WERI-Rb-1 (cell line): ENCODE measurements around the gene JHY.

Source experiments
- DNase-seq: peaks from one replicate; pipeline ENCODE4 v3.0.0-alpha.2; 2020
- H3K27ac ChIP-seq: fragments of 250-450 bp; sonication (Bioruptor Pico); 2 replicates; pipeline ENCODE4 v1.5.1; 2020; ENCODE audit warnings: mild to moderate bottlenecking, moderate library complexity
- H3K27me3 ChIP-seq: fragments of 250-450 bp; sonication (Bioruptor Pico); 2 replicates; pipeline ENCODE4 v1.5.1; 2021; ENCODE audit warnings: mild to moderate bottlenecking, low read depth, moderate library complexity; ENCODE audit not compliant: insufficient read depth, severe bottlenecking
- H3K36me3 ChIP-seq: fragments of 250-450 bp; sonication (Bioruptor Pico); 2 replicates; pipeline ENCODE4 v1.5.1; 2020; ENCODE audit warnings: mild to moderate bottlenecking, moderate library complexity
- H3K4me3 ChIP-seq: 2 replicates; pipeline ENCODE4 v1.5.1; 2011; ENCODE audit warnings: low read depth, mild to moderate bottlenecking, control low read depth, low read length
- H3K9me3 ChIP-seq: fragments of 250-450 bp; sonication (Bioruptor Pico); 2 replicates; pipeline ENCODE4 v1.5.1; 2021; ENCODE audit warnings: mild to moderate bottlenecking, moderate library complexity; ENCODE audit not compliant: severe bottlenecking
- TF ChIP-seq, protein P1 (sequence below): IDR thresholded peaks from 2 replicates; pipeline ENCODE4 v1.5.1; 2011; ENCODE audit warnings: low read depth, mild to moderate bottlenecking, control low read depth, inconsistent platforms, low read length

Gene JHY

GRCh38 chr11:122877732-122878131 lies 4.8 kb upstream of the JHY start:
- TF ChIP-seq, protein P1, sequence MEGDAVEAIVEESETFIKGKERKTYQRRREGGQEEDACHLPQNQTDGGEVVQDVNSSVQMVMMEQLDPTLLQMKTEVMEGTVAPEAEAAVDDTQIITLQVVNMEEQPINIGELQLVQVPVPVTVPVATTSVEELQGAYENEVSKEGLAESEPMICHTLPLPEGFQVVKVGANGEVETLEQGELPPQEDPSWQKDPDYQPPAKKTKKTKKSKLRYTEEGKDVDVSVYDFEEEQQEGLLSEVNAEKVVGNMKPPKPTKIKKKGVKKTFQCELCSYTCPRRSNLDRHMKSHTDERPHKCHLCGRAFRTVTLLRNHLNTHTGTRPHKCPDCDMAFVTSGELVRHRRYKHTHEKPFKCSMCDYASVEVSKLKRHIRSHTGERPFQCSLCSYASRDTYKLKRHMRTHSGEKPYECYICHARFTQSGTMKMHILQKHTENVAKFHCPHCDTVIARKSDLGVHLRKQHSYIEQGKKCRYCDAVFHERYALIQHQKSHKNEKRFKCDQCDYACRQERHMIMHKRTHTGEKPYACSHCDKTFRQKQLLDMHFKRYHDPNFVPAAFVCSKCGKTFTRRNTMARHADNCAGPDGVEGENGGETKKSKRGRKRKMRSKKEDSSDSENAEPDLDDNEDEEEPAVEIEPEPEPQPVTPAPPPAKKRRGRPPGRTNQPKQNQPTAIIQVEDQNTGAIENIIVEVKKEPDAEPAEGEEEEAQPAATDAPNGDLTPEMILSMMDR = no peak
- Histone ChIP-seq H3K36me3 (no peaks in the 10 kb centered on the region), H3K4me3 (no peak overlapping the region), H3K9me3 (no peaks in the 10 kb centered on the region), H3K27ac (no peak overlapping the region), H3K27me3 (no peaks in the 10 kb centered on the region)
- DNase-seq = no peak

- no peak for DNase-seq
- TF ChIP-seq, protein P1 = no peak
- no peaks in the 10 kb centered on the region for H3K9me3 ChIP-seq
- H3K36me3 ChIP-seq = no peaks in the 10 kb centered on the region
- H3K27ac ChIP-seq = no peak overlapping the region
- no peaks in the 10 kb centered on the region for H3K27me3 ChIP-seq
- no peak overlapping the region for H3K4me3 ChIP-seq
These were observed 2.8 kb upstream of the JHY start for GRCh38 chr11:122879785-122880184.

DNA sequence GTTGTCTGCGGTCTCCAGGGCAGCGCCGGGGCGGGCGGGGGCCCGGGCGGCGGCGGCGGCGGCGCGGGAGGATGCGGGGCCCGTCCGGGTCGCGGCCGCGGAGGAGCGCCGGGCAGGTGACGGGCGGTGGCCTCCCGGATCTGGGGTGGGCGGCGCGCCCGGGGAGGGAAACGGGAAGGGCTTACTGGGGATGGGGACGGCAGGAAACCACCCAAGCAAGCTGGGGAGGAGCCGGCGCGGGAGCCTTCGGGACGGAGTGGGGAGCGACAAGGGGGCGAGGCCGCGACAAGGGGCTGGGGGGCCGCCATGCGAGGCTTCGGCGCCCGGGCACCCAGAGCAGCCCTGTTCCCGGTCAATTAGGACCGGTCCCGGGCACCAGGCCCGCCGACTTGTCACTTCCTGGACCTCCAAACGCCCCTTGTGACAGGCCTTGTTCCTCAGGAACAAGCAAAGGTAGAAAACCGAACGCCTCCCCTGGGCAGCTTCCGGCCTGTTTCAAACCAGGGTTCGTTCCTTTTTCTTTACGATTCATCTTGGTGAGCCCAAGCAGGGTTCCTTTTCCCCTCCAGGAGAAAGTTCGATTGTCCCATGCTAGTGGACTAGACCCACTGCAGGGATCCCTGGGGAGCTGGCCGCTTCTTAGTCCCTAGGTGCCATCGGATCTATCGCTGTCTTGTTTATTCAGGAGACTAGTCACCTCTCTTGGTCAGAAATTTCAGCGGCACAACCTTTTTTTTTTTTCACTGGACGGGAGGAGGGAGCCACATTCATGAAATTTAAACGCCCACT lies 492 bp downstream of the JHY start:
- no peaks in the 10 kb centered on the region for H3K9me3 ChIP-seq
- no peaks in the 10 kb centered on the region; the same call in 1 of the 2 replicates for H3K36me3 ChIP-seq
- no peaks in the 10 kb centered on the region for H3K27me3 ChIP-seq
- H3K27ac ChIP-seq = peak overlapping the region; percentile 65
- TF ChIP-seq, protein P1 = no peak
- peak; percentile 60 for DNase-seq
- H3K4me3 ChIP-seq = peak overlapping the region; percentile 68

DNA sequence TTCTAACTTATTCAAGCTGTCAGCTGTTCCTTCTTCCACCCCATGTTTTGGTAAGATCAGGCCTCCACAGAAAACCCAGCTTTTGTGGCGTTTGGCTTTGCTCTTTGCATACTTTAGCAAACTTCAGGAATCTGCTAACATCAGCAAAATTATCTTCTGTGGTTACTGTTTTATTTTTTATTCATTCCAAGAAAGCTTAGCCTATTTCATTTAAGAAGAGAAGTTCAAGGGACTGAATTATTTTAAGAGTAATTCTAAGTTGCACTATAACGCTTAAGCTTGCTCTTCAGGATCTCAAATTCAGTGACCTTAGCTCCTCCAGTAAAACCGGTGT lies 1.1 kb downstream of the JHY start:
- TF ChIP-seq, protein P1 = no peak
- H3K36me3 ChIP-seq = no peaks in the 10 kb centered on the region; the same call in 1 of the 2 replicates
- H3K27ac ChIP-seq = no peak overlapping the region
- peak overlapping the region; percentile 68 for H3K4me3 ChIP-seq
- H3K9me3 ChIP-seq = no peaks in the 10 kb centered on the region
- no peaks in the 10 kb centered on the region for H3K27me3 ChIP-seq
- DNase-seq = no peak

GRCh38 chr11:122888162-122888561 lies 5.6 kb downstream of the JHY start:
- no peak for DNase-seq
- no peaks in the 10 kb centered on the region for H3K27me3 ChIP-seq
- H3K36me3 ChIP-seq = no peaks in the 10 kb centered on the region; the same call in none of the 2 replicates
- H3K9me3 ChIP-seq = no peaks in the 10 kb centered on the region
- no peak overlapping the region for H3K4me3 ChIP-seq
- TF ChIP-seq, protein P1 = no peak
- H3K27ac ChIP-seq = no peak overlapping the region

DNA sequence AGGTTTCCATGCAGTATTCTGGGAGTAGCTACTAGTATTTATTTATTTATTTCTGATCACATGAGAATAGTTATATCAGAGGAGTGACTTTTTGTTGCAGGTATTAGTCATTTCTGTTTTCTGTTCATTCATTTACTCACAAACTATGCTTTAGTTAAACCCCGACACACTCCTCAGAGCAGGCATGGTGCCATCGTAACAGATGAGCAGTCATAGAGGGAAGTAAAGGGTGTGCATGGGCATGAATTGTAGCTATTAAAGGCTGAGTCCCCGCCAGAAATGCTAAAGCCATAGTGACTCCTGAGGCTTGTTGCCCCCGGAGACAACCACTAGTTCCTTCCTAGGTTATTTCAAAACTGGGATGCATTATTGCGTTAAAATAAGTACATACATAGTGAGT lies 10.6 kb downstream of the JHY start:
- Histone ChIP-seq H3K27me3 (no peaks in the 10 kb centered on the region), H3K4me3 (no peak overlapping the region), H3K9me3 (no peaks in the 10 kb centered on the region), H3K36me3 (no peaks in the 10 kb centered on the region; the same call in 1 of the 2 replicates), H3K27ac (no peak overlapping the region)
- TF ChIP-seq, protein P1 = no peak
- DNase-seq = no peak
